ENCODE measurements around the gene ARHGAP21. TPM values are rescaled to one million over a fixed set of nuclear protein-coding genes. Genes with fewer than 3 reads are reported as not detected.

The ARHGAP21 gene
- total and polyA plus RNA-seq, 9 of the 15 experiments (the other 6 are each of a cell fraction or from before 2014, with no cell fraction given) = 13.6 to 145 (median 60.8) TPM

DNA sequence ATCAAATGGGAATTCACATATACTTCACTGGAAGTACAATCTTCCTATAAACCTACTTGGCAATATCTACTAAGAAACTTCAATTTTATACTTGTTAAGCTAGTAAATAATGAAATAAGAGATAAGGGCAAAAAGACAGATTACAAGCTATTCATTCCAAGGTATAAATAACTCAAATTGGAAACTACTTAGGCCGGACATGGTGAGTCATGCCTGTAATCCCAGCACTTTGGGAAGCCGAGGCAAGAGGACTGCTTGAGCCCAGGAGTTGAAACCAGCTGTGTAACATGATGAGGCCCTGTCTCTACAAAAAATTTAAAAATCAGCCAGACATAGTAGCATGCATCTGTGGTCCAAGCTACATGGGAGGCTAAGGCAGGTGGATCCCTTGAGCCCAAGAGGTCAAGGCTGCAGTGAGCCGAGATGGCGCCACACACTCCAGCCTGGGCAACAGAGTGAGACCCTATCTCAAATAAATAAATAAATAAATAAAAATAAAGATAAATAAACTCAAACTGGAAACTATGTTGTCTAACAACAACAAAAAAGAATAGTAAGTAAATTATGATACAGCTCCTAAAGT lies 37.6 kb downstream of the ARHGAP21 start (continued):
- TF ChIP-seq, protein P1, sequence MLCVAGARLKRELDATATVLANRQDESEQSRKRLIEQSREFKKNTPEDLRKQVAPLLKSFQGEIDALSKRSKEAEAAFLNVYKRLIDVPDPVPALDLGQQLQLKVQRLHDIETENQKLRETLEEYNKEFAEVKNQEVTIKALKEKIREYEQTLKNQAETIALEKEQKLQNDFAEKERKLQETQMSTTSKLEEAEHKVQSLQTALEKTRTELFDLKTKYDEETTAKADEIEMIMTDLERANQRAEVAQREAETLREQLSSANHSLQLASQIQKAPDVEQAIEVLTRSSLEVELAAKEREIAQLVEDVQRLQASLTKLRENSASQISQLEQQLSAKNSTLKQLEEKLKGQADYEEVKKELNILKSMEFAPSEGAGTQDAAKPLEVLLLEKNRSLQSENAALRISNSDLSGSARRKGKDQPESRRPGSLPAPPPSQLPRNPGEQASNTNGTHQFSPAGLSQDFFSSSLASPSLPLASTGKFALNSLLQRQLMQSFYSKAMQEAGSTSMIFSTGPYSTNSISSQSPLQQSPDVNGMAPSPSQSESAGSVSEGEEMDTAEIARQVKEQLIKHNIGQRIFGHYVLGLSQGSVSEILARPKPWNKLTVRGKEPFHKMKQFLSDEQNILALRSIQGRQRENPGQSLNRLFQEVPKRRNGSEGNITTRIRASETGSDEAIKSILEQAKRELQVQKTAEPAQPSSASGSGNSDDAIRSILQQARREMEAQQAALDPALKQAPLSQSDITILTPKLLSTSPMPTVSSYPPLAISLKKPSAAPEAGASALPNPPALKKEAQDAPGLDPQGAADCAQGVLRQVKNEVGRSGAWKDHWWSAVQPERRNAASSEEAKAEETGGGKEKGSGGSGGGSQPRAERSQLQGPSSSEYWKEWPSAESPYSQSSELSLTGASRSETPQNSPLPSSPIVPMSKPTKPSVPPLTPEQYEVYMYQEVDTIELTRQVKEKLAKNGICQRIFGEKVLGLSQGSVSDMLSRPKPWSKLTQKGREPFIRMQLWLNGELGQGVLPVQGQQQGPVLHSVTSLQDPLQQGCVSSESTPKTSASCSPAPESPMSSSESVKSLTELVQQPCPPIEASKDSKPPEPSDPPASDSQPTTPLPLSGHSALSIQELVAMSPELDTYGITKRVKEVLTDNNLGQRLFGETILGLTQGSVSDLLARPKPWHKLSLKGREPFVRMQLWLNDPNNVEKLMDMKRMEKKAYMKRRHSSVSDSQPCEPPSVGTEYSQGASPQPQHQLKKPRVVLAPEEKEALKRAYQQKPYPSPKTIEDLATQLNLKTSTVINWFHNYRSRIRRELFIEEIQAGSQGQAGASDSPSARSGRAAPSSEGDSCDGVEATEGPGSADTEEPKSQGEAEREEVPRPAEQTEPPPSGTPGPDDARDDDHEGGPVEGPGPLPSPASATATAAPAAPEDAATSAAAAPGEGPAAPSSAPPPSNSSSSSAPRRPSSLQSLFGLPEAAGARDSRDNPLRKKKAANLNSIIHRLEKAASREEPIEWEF (CRISPR knock-in tag; IDR thresholded peaks at IDR 0.05) = no peak
- TF ChIP-seq FOXJ2 (tag; IDR thresholded peaks at IDR 0.05) (no peak), ZNF695 (CRISPR knock-in tag; IDR thresholded peaks at IDR 0.05) (no peak), TARDBP (IDR thresholded peaks at IDR 0.05) (no peak)
- TF ChIP-seq, protein P2, sequence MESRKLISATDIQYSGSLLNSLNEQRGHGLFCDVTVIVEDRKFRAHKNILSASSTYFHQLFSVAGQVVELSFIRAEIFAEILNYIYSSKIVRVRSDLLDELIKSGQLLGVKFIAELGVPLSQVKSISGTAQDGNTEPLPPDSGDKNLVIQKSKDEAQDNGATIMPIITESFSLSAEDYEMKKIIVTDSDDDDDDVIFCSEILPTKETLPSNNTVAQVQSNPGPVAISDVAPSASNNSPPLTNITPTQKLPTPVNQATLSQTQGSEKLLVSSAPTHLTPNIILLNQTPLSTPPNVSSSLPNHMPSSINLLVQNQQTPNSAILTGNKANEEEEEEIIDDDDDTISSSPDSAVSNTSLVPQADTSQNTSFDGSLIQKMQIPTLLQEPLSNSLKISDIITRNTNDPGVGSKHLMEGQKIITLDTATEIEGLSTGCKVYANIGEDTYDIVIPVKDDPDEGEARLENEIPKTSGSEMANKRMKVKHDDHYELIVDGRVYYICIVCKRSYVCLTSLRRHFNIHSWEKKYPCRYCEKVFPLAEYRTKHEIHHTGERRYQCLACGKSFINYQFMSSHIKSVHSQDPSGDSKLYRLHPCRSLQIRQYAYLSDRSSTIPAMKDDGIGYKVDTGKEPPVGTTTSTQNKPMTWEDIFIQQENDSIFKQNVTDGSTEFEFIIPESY (CRISPR knock-in tag; IDR thresholded peaks at IDR 0.05) = peak; percentile 76; the same call in 1 of the 2 replicates
- TF ChIP-seq, protein P3, sequence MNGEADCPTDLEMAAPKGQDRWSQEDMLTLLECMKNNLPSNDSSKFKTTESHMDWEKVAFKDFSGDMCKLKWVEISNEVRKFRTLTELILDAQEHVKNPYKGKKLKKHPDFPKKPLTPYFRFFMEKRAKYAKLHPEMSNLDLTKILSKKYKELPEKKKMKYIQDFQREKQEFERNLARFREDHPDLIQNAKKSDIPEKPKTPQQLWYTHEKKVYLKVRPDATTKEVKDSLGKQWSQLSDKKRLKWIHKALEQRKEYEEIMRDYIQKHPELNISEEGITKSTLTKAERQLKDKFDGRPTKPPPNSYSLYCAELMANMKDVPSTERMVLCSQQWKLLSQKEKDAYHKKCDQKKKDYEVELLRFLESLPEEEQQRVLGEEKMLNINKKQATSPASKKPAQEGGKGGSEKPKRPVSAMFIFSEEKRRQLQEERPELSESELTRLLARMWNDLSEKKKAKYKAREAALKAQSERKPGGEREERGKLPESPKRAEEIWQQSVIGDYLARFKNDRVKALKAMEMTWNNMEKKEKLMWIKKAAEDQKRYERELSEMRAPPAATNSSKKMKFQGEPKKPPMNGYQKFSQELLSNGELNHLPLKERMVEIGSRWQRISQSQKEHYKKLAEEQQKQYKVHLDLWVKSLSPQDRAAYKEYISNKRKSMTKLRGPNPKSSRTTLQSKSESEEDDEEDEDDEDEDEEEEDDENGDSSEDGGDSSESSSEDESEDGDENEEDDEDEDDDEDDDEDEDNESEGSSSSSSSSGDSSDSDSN (IDR thresholded peaks at IDR 0.05; ENCODE audit: borderline replicate concordance in 1 of 2, low read depth in 2 of 2, low read length in 2 of 2) = no peak
- TF ChIP-seq, protein P4, sequence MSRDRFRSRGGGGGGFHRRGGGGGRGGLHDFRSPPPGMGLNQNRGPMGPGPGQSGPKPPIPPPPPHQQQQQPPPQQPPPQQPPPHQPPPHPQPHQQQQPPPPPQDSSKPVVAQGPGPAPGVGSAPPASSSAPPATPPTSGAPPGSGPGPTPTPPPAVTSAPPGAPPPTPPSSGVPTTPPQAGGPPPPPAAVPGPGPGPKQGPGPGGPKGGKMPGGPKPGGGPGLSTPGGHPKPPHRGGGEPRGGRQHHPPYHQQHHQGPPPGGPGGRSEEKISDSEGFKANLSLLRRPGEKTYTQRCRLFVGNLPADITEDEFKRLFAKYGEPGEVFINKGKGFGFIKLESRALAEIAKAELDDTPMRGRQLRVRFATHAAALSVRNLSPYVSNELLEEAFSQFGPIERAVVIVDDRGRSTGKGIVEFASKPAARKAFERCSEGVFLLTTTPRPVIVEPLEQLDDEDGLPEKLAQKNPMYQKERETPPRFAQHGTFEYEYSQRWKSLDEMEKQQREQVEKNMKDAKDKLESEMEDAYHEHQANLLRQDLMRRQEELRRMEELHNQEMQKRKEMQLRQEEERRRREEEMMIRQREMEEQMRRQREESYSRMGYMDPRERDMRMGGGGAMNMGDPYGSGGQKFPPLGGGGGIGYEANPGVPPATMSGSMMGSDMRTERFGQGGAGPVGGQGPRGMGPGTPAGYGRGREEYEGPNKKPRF (IDR thresholded peaks at IDR 0.05; ENCODE audit: low read depth, low read length) = no peak
- TF ChIP-seq, protein P5, sequence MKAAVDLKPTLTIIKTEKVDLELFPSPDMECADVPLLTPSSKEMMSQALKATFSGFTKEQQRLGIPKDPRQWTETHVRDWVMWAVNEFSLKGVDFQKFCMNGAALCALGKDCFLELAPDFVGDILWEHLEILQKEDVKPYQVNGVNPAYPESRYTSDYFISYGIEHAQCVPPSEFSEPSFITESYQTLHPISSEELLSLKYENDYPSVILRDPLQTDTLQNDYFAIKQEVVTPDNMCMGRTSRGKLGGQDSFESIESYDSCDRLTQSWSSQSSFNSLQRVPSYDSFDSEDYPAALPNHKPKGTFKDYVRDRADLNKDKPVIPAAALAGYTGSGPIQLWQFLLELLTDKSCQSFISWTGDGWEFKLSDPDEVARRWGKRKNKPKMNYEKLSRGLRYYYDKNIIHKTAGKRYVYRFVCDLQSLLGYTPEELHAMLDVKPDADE (conservative IDR thresholded peaks at IDR 0.05; ENCODE audit: control insufficient read depth, low read depth, low read length) = no peak
- TF ChIP-seq, protein P6, sequence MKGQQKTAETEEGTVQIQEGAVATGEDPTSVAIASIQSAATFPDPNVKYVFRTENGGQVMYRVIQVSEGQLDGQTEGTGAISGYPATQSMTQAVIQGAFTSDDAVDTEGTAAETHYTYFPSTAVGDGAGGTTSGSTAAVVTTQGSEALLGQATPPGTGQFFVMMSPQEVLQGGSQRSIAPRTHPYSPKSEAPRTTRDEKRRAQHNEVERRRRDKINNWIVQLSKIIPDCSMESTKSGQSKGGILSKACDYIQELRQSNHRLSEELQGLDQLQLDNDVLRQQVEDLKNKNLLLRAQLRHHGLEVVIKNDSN (CRISPR knock-in tag; IDR thresholded peaks at IDR 0.05) = no peak
